Heart left ventricle (tissue), 13 donors: Measurements from ENCODE around the gene VMP1.

Experiments used
- POLR2A ChIP-seq, 2 donors: fragments of 450-650 bp; IDR thresholded peaks; one replicate each; pipeline ENCODE4 v1.6.1; 2017; ENCODE audit warnings: antibody characterized with exemption in 2 of 2, mild to moderate bottlenecking in 2 of 2, moderate library complexity in 2 of 2
- TF ChIP-seq, protein P1 (sequence below), 12 donors: fragments of 200-600 bp; sonication (generic) in 4 of 12; IDR thresholded peaks; one replicate each; pipeline versions ENCODE4 v1.5.0 to v1.8.0; 2018 to 2022; ENCODE audit warnings: antibody characterized with exemption in 12 of 12, mild to moderate bottlenecking in 5 of 12
- donor health status: ischemic (EF 13 %, LVEDD 7.1; RV severe dilation, severe dysfunction).
- donor health status: DM: no; HTN: yes; CAD: no.
- donor health status: DM: no; HTN: no; CAD: no.
- donor health status: ischemic (EF 25% LVEDD 6.9; RV normal size, moderate dysfunction).
- donor health status: ischemic (EF 25% LVEDD 5.7; RV mildly dilated, moderate dysfunction).
- donor health status: ischemic (EF 35%, LVEDD 5.7; RV mildly dilated, moderate dysfunction).
- donor health status: nonischemic (EF 11% LVEDD 7.7; RV severe dilation, severe dysfunction).
- donor health status: DM: yes; HTN: yes; CAD: no.
- donor health status: PGD.
- donor health status: ischemic (EF 29% LVEDD 5.4; RV normal size, mild dysfunction).
- donor health status: nonischemic (EF 23%, LVEDD 6.1; RV moderate dilation, normal function).

GRCh38 chr17:59688008-59688407, 19.4 kb upstream of the VMP1 start:
- TF ChIP-seq POLR2A (IDR thresholded peaks at IDR 0.05) = no peak
- TF ChIP-seq, protein P1, sequence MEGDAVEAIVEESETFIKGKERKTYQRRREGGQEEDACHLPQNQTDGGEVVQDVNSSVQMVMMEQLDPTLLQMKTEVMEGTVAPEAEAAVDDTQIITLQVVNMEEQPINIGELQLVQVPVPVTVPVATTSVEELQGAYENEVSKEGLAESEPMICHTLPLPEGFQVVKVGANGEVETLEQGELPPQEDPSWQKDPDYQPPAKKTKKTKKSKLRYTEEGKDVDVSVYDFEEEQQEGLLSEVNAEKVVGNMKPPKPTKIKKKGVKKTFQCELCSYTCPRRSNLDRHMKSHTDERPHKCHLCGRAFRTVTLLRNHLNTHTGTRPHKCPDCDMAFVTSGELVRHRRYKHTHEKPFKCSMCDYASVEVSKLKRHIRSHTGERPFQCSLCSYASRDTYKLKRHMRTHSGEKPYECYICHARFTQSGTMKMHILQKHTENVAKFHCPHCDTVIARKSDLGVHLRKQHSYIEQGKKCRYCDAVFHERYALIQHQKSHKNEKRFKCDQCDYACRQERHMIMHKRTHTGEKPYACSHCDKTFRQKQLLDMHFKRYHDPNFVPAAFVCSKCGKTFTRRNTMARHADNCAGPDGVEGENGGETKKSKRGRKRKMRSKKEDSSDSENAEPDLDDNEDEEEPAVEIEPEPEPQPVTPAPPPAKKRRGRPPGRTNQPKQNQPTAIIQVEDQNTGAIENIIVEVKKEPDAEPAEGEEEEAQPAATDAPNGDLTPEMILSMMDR (IDR thresholded peaks at IDR 0.05) = no peak
